Endothelial cell of umbilical vein (primary cell): ENCODE results near the gene ABHD14A. TPM values are rescaled to one million over a fixed set of nuclear protein-coding genes. Genes with fewer than 3 reads are reported as not detected.

ENCODE experiments used
- BruUV-seq: library from RNA; stranded (reverse); fragments of 400-500 nt; replicated peaks from 2 replicates; lab custom pipeline; 2021; lab: Mats Ljungman, UMichigan
- CTCF ChIA-PET: fragments of 300-600, 350-600 bp; sonication (Branson Sonifier 250); formaldehyde crosslinking; loops from one replicate; lab custom pipeline; 2021; ENCODE audit warnings: antibody characterized with exemption, inconsistent platforms; lab: Charles Lee
- POLR2A ChIA-PET: fragments of 300-600, 350-600 bp; sonication (Branson Sonifier 250); formaldehyde crosslinking; loops from one replicate; lab custom pipeline; 2021; ENCODE audit warnings: antibody characterized with exemption, inconsistent platforms; lab: Charles Lee
- DNase-seq: peaks from one replicate; pipeline ENCODE4 v3.0.0-alpha.2; 2011; ENCODE audit warnings: low read depth, low spot score
- FAIRE-seq: peaks from 2 replicates; lab custom pipeline; 2011; peaks lifted over from hg19 to GRCh38; lab: Jason Lieb, UNC
- H2AFZ ChIP-seq: 2 replicates; pipeline ENCODE4 v1.6.0; 2012; ENCODE audit warnings: low read depth, low read length, control low read depth, inconsistent platforms
- H3K27ac ChIP-seq: 2 replicates; pipeline ENCODE4 v1.5.1; 2011; ENCODE audit warnings: low read depth, mild to moderate bottlenecking, control low read depth, low read length, moderate library complexity; ENCODE audit not compliant: insufficient read depth
- H3K27me3 ChIP-seq, 2 experiments: 2 replicates each; pipeline versions ENCODE4 v1.6.0 to v1.6.1; 2011; ENCODE audit warnings: low read length in 2 of 2, mixed read lengths in 1 of 2; ENCODE audit not compliant: control insufficient read depth in 2 of 2, insufficient read depth in 2 of 2
- H3K36me3 ChIP-seq, 2 experiments: 2 replicates in 1 of 2; 3 replicates in 1 of 2; pipeline ENCODE4 v1.5.1; 2011; ENCODE audit warnings: low read length in 2 of 2, mild to moderate bottlenecking in 1 of 2, moderate library complexity in 1 of 2; ENCODE audit not compliant: control insufficient read depth in 2 of 2, insufficient read depth in 2 of 2; ENCODE audit errors: extremely low read depth in 1 of 2
- H3K4me1 ChIP-seq: 3 replicates; pipeline ENCODE4 v1.5.1; 2011; ENCODE audit warnings: mild to moderate bottlenecking, low read length; ENCODE audit not compliant: control insufficient read depth, insufficient read depth; ENCODE audit errors: extremely low read depth
- H3K4me2 ChIP-seq: 2 replicates; pipeline ENCODE4 v1.6.1; 2011; ENCODE audit warnings: low read length, control low read depth, mixed read lengths; ENCODE audit not compliant: insufficient read depth
- H3K4me3 ChIP-seq, 3 experiments: fragments of 200-600 bp in 1 of 3; sonication (generic), shearing (Covaris generic) in 1 of 3; replicated peaks in 1 of 3; 2 replicates each; pipeline ENCODE4 v1.5.1; 2011 to 2016; ENCODE audit warnings: control low read depth in 3 of 3, low read length in 3 of 3, mild to moderate bottlenecking in 2 of 3, inconsistent platforms in 1 of 3, low read depth in 1 of 3, moderate library complexity in 1 of 3; ENCODE audit not compliant: insufficient read depth in 1 of 3
- H3K79me2 ChIP-seq: 2 replicates; pipeline ENCODE4 v1.6.0; 2012; ENCODE audit warnings: low read length, inconsistent platforms; ENCODE audit not compliant: control insufficient read depth, insufficient read depth
- H3K9ac ChIP-seq: replicated peaks from 2 replicates; pipeline ENCODE3; 2011; ENCODE audit warnings: low read length, control low read depth; ENCODE audit not compliant: insufficient read depth; ENCODE audit errors: extremely low read depth
- H3K9me1 ChIP-seq: replicated peaks from 3 replicates; pipeline ENCODE4 v1.6.0; 2011; ENCODE audit warnings: mild to moderate bottlenecking, low read length; ENCODE audit not compliant: control insufficient read depth, insufficient read depth; ENCODE audit errors: extremely low read depth
- H3K9me3 ChIP-seq: replicated peaks from 2 replicates; pipeline ENCODE4 v1.5.1; 2012; ENCODE audit warnings: low read length, inconsistent platforms; ENCODE audit not compliant: control insufficient read depth, insufficient read depth
- H4K20me1 ChIP-seq: replicated peaks from 2 replicates; pipeline ENCODE3; 2011; ENCODE audit warnings: mild to moderate bottlenecking, low read length; ENCODE audit not compliant: control insufficient read depth, insufficient read depth; ENCODE audit errors: extremely low read depth
- EZH2 ChIP-seq: IDR thresholded peaks from 2 replicates; pipeline ENCODE4 v1.6.1; 2012; ENCODE audit warnings: borderline replicate concordance, low read depth, mild to moderate bottlenecking, moderate library complexity, low read length, inconsistent platforms; ENCODE audit not compliant: severe bottlenecking
- FOS ChIP-seq: IDR thresholded peaks from 2 replicates; pipeline ENCODE4 v1.6.1; 2011; ENCODE audit warnings: mild to moderate bottlenecking, low read length, moderate library complexity, borderline replicate concordance; ENCODE audit not compliant: insufficient read depth
- GATA2 ChIP-seq: IDR thresholded peaks from 2 replicates; pipeline ENCODE4 v1.7.0; 2011; ENCODE audit warnings: low read depth, mild to moderate bottlenecking, moderate library complexity, mixed read lengths, low read length; ENCODE audit not compliant: insufficient read length, insufficient read depth
- JUN ChIP-seq: IDR thresholded peaks from 2 replicates; pipeline ENCODE4 v1.6.1; 2011; ENCODE audit warnings: borderline replicate concordance, low read depth; ENCODE audit not compliant: insufficient read length, insufficient read depth
- MYC ChIP-seq: IDR thresholded peaks from one replicate; pipeline ENCODE4 v1.6.1; 2011; ENCODE audit warnings: mild to moderate bottlenecking, low read depth, low read length
- POLR2A ChIP-seq: IDR thresholded peaks from 2 replicates; pipeline ENCODE4 v1.6.1; 2012; ENCODE audit warnings: low read depth, mild to moderate bottlenecking, control low read depth, low read length
- POLR2AphosphoS5 ChIP-seq: IDR thresholded peaks from 2 replicates; pipeline ENCODE4 v1.6.1; 2012; ENCODE audit warnings: low read depth, mild to moderate bottlenecking, control low read depth, low read length, moderate library complexity; ENCODE audit not compliant: insufficient read depth
- dilution Hi-C: fragments of 300-500 bp; cut with MboI; formaldehyde crosslinking; loops from one replicate; pipeline ENCODE4 v1.15.0; 2019; ENCODE audit warnings: low sequenced_read_pairs; ENCODE audit not compliant: extremely low pct_ligation_motif_present
- intact Hi-C: fragments of 100-400 bp; cut with micrococcal nuclease; formaldehyde crosslinking; loops from one replicate; pipeline ENCODE4 v1.10.0; 2022
- polyA plus RNA-seq, 4 experiments: library from polyadenylated mRNA; depleted of rRNA in 3 of 4; stranded (reverse) in 3 of 4; unstranded in 1 of 4; fragments of >200 nt; gene quantifications; 2 replicates each; pipeline versions ENCODE4 v1.2.1 to v1.2.3, GENCODE V29; 2011 to 2012; ENCODE audit warnings: missing spikeins in 1 of 4
- total RNA-seq: library from RNA; stranded (reverse); gene quantifications from 2 replicates; pipeline ENCODE4 v1.2.3, GENCODE V29; 2021
- TF ChIP-seq, protein P1 (sequence below): IDR thresholded peaks from 2 replicates; pipeline ENCODE4 v1.6.1; 2011; ENCODE audit not compliant: insufficient read depth, insufficient read length
- TF ChIP-seq, protein P2 (sequence below), 2 donors: IDR thresholded peaks; 1 replicate in 1 of 2; 2 replicates in 1 of 2; pipeline ENCODE4 v1.5.1; 2011; ENCODE audit warnings: low read length in 2 of 2, mild to moderate bottlenecking in 2 of 2, moderate library complexity in 2 of 2, control low read depth in 1 of 2, inconsistent platforms in 1 of 2, low read depth in 1 of 2; ENCODE audit not compliant: insufficient read depth in 1 of 2; ENCODE audit errors: extremely low read depth in 1 of 2

Gene ABHD14A
- total and polyA plus RNA-seq, 2 donors (not counting 3 experiments of a cell fraction or from before 2014, with no cell fraction given) = 6.6 to 23.7 TPM

DNA sequence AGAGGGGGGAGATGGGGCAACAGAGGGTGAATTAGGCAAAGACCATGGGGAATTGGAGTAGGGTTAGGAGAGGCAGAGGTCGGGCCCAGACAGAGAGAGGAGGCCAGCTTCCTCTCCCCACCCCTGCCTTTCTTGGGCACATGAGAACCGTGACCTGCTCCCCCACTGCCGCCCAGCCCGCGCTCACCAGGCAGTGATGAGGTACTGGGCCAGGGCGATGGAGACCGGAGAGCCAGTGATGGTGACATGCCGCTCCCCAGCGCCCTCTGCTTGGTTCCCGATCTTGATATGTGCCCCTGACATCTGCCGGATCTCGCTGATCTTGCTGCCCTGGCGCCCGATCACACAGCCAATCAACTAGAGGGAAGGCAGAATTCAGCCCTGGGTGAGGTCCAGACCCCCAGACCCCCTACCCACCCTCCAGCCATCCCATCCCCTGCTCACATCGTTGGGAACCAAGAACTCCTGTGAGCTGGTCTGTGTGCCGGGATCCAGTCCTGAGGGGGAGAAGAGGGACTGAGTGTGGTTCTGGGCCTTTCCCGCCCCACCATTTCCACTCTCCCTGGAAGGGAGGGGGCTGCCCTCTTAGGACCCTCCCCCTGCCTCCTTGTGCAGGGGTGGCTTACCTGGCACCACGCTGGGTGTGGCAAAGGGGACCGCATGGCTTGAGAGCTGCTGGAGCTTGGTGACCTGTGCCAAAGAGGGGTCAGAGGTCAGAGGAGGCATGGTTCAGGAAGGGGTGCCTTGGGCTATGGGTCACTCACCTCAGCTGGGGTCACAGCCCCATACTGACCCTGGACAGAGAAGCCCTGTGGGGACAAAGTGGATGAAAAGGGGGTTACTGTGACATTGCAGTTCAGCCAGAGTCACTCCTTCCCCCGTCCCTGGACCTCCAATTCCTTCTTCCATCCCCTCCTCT is 16.0 kb upstream of the ABHD14A start:
- H3K9ac ChIP-seq = no peak overlapping the region
- no peak for TF ChIP-seq POLR2AphosphoS5
- TF ChIP-seq, protein P1, sequence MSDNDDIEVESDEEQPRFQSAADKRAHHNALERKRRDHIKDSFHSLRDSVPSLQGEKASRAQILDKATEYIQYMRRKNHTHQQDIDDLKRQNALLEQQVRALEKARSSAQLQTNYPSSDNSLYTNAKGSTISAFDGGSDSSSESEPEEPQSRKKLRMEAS = no peak
- TF ChIP-seq JUN = no peak
- TF ChIP-seq GATA2 = no peak
- TF ChIP-seq EZH2 = no peak
- TF ChIP-seq MYC = no peak
- TF ChIP-seq, protein P2, sequence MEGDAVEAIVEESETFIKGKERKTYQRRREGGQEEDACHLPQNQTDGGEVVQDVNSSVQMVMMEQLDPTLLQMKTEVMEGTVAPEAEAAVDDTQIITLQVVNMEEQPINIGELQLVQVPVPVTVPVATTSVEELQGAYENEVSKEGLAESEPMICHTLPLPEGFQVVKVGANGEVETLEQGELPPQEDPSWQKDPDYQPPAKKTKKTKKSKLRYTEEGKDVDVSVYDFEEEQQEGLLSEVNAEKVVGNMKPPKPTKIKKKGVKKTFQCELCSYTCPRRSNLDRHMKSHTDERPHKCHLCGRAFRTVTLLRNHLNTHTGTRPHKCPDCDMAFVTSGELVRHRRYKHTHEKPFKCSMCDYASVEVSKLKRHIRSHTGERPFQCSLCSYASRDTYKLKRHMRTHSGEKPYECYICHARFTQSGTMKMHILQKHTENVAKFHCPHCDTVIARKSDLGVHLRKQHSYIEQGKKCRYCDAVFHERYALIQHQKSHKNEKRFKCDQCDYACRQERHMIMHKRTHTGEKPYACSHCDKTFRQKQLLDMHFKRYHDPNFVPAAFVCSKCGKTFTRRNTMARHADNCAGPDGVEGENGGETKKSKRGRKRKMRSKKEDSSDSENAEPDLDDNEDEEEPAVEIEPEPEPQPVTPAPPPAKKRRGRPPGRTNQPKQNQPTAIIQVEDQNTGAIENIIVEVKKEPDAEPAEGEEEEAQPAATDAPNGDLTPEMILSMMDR (IDR thresholded peaks at IDR 0.05; ENCODE audit: extremely low read depth in 1 of 2, insufficient read depth in 1 of 2, low read depth in 1 of 2, low read length in 2 of 2) = no peak
- TF ChIP-seq POLR2A = no peak
- TF ChIP-seq FOS = no peak
- no TSS peak for BruUV-seq
- H3K36me3 ChIP-seq = peaks cover 0 to 2% of the 10 kb centered on the region in 2 experiments
- intact Hi-C loops = no loop called here
- POLR2A ChIA-PET = no interaction called here
- FAIRE-seq (no peak), DNase-seq (no peak)
- H4K20me1 ChIP-seq = no peaks in the 10 kb centered on the region
- no peaks in the 10 kb centered on the region for H3K79me2 ChIP-seq
- no peaks in the 10 kb centered on the region for H3K9me1 ChIP-seq
- no peaks in the 10 kb centered on the region for H3K9me3 ChIP-seq
- H3K27ac ChIP-seq = no peak overlapping the region
- no peaks in the 10 kb centered on the region for H3K4me1 ChIP-seq
- CTCF ChIA-PET = interaction anchor here (1.0 to 2.1 kb wide), 4 partner anchors 9 to 24 kb away, joined by 3 to 14 read pairs (median 8); partner anchors contain the start of genes ABHD14B, PARP3, PCBP4 and RRP9
- H3K4me2 ChIP-seq = no peak overlapping the region
- peaks cover 6 to 10% of the 10 kb centered on the region in 2 experiments for H3K27me3 ChIP-seq
- no peak overlapping the region for H2AFZ ChIP-seq
- dilution Hi-C loops = no loop called here
- H3K4me3 ChIP-seq = no peak overlapping the region
